ENCODE measurements around the gene TRANK1. TPM values are rescaled to one million over a fixed set of nuclear protein-coding genes. Genes with fewer than 3 reads are reported as not detected.

TRANK1 gene
- total and polyA plus RNA-seq, 5 donors from 2014 or later, result 24.6 to 139 (median 29.1) TPM

GRCh38 chr3:36800533-36801116 lies 144.2 kb downstream of the TRANK1 start:
- Histone ChIP-seq H3K4me1 (ENCODE audit: control insufficient read depth, insufficient read depth, low read length, poor library complexity, severe bottlenecking) (no peaks in the 10 kb centered on the region), H3K36me3 (ENCODE audit: control insufficient read depth, insufficient read depth, low read length) (no peaks in the 10 kb centered on the region), H3K27me3 (ENCODE audit: control insufficient read depth, insufficient read depth, low read length) (peaks cover 9% of the 10 kb centered on the region), H3K9me3 (ENCODE audit: control insufficient read depth in 2 of 2, low read length in 2 of 2) (peaks cover 0 to under 1% of the 10 kb centered on the region in 2 experiments), H3K27ac (ENCODE audit: insufficient read depth, low read length, poor library complexity, severe bottlenecking) (no peak overlapping the region), H3K4me3 (ENCODE audit: low read depth, low read length) (no peak overlapping the region)
- DNase-seq (no peak), ATAC-seq (ENCODE audit: low read depth in 2 of 2) (no peak)
- peaks cover 20% of the 10 kb centered on the region for H3K27me3 Mint-ChIP-seq
- no peak overlapping the region for H3K4me3 Mint-ChIP-seq
- no peaks in the 10 kb centered on the region for H3K36me3 Mint-ChIP-seq
- H3K9me3 Mint-ChIP-seq, result peaks cover 0 to 7% (median 1%) of the 10 kb centered on the region in 7 donors
- no peaks in the 10 kb centered on the region for H3K4me1 Mint-ChIP-seq
- H3K27ac Mint-ChIP-seq, result no peak overlapping the region

- Mint-ChIP-seq H3K27me3 (peaks cover 10% of the 10 kb centered on the region), H3K9me3 (peaks cover 0 to 3% (median 0%) of the 10 kb centered on the region in 7 donors), H3K4me3 (no peak overlapping the region), H3K36me3 (no peaks in the 10 kb centered on the region), H3K4me1 (no peaks in the 10 kb centered on the region), H3K27ac (no peak overlapping the region)
- Histone ChIP-seq H3K4me1 (ENCODE audit: control insufficient read depth, insufficient read depth, low read length, poor library complexity, severe bottlenecking) (no peaks in the 10 kb centered on the region), H3K9me3 (ENCODE audit: control insufficient read depth in 2 of 2, low read length in 2 of 2) (no peaks in the 10 kb centered on the region), H3K4me3 (ENCODE audit: low read depth, low read length) (no peak overlapping the region), H3K27ac (ENCODE audit: insufficient read depth, low read length, poor library complexity, severe bottlenecking) (no peak overlapping the region), H3K27me3 (ENCODE audit: control insufficient read depth, insufficient read depth, low read length) (peaks cover 4% of the 10 kb centered on the region), H3K36me3 (ENCODE audit: control insufficient read depth, insufficient read depth, low read length) (no peaks in the 10 kb centered on the region)
- ATAC-seq (ENCODE audit: low read depth in 2 of 2) (no peak), DNase-seq (no peak)
Measured at GRCh38 chr3:36796881-36797280, 148.0 kb downstream of the TRANK1 start.

GRCh38 chr3:36796161-36796560 lies 148.7 kb downstream of the TRANK1 start:
- no peak overlapping the region for H3K4me3 Mint-ChIP-seq
- no peaks in the 10 kb centered on the region for H3K36me3 Mint-ChIP-seq
- no peaks in the 10 kb centered on the region for H3K4me1 Mint-ChIP-seq
- peaks cover 0 to 3% (median 0%) of the 10 kb centered on the region in 7 donors for H3K9me3 Mint-ChIP-seq
- H3K27me3 ChIP-seq (ENCODE audit: control insufficient read depth, insufficient read depth, low read length), result peaks cover 2% of the 10 kb centered on the region
- no peaks in the 10 kb centered on the region for H3K4me1 ChIP-seq (ENCODE audit: control insufficient read depth, insufficient read depth, low read length, poor library complexity, severe bottlenecking)
- no peak overlapping the region for H3K27ac ChIP-seq (ENCODE audit: insufficient read depth, low read length, poor library complexity, severe bottlenecking)
- no peak overlapping the region for H3K4me3 ChIP-seq (ENCODE audit: low read depth, low read length)
- no peaks in the 10 kb centered on the region for H3K9me3 ChIP-seq (ENCODE audit: control insufficient read depth in 2 of 2, low read length in 2 of 2)
- no peak for DNase-seq
- ATAC-seq (ENCODE audit: low read depth in 2 of 2), result no peak
- H3K36me3 ChIP-seq (ENCODE audit: control insufficient read depth, insufficient read depth, low read length), result no peaks in the 10 kb centered on the region
- no peak overlapping the region for H3K27ac Mint-ChIP-seq
- H3K27me3 Mint-ChIP-seq, result peaks cover 10% of the 10 kb centered on the region

- Histone ChIP-seq H3K4me1 (ENCODE audit: control insufficient read depth, insufficient read depth, low read length, poor library complexity, severe bottlenecking) (no peaks in the 10 kb centered on the region), H3K27me3 (ENCODE audit: control insufficient read depth, insufficient read depth, low read length) (peaks cover 5% of the 10 kb centered on the region), H3K9me3 (ENCODE audit: control insufficient read depth in 2 of 2, low read length in 2 of 2) (no peaks in the 10 kb centered on the region), H3K4me3 (ENCODE audit: low read depth, low read length) (no peak overlapping the region), H3K36me3 (ENCODE audit: control insufficient read depth, insufficient read depth, low read length) (no peaks in the 10 kb centered on the region), H3K27ac (ENCODE audit: insufficient read depth, low read length, poor library complexity, severe bottlenecking) (no peak overlapping the region)
- Mint-ChIP-seq H3K9me3 (peaks cover 0 to 3% (median 0%) of the 10 kb centered on the region in 7 donors), H3K4me3 (no peak overlapping the region), H3K4me1 (no peaks in the 10 kb centered on the region), H3K27ac (peak overlapping the region in 1 of 3 donors; percentile 32), H3K27me3 (peaks cover 9% of the 10 kb centered on the region), H3K36me3 (no peaks in the 10 kb centered on the region)
- DNase-seq (no peak), ATAC-seq (ENCODE audit: low read depth in 2 of 2) (no peak)
Measured at GRCh38 chr3:36795622-36796021, 149.2 kb downstream of the TRANK1 start.

GRCh38 chr3:36792342-36792741 lies 152.5 kb downstream of the TRANK1 start:
- Histone ChIP-seq H3K27me3 (ENCODE audit: control insufficient read depth, insufficient read depth, low read length) (peaks cover 5% of the 10 kb centered on the region), H3K4me3 (ENCODE audit: low read depth, low read length) (no peak overlapping the region), H3K4me1 (ENCODE audit: control insufficient read depth, insufficient read depth, low read length, poor library complexity, severe bottlenecking) (no peaks in the 10 kb centered on the region), H3K27ac (ENCODE audit: insufficient read depth, low read length, poor library complexity, severe bottlenecking) (no peak overlapping the region), H3K9me3 (ENCODE audit: control insufficient read depth in 2 of 2, low read length in 2 of 2) (no peaks in the 10 kb centered on the region), H3K36me3 (ENCODE audit: control insufficient read depth, insufficient read depth, low read length) (no peaks in the 10 kb centered on the region)
- Mint-ChIP-seq H3K4me3 (no peak overlapping the region), H3K27ac (no peak overlapping the region), H3K9me3 (peaks cover 0 to 3% (median 0%) of the 10 kb centered on the region in 7 donors), H3K4me1 (peaks cover 0 to 4% (median 0%) of the 10 kb centered on the region in 4 donors), H3K36me3 (no peaks in the 10 kb centered on the region), H3K27me3 (peaks cover 15% of the 10 kb centered on the region)
- ATAC-seq (ENCODE audit: low read depth in 2 of 2), result no peak
- peak in 1 of 3 donors; percentile 34 for DNase-seq

- H3K36me3 Mint-ChIP-seq, result no peaks in the 10 kb centered on the region
- Histone ChIP-seq H3K4me3 (ENCODE audit: low read depth, low read length) (no peak overlapping the region), H3K27me3 (ENCODE audit: control insufficient read depth, insufficient read depth, low read length) (peaks cover 5% of the 10 kb centered on the region), H3K36me3 (ENCODE audit: control insufficient read depth, insufficient read depth, low read length) (no peaks in the 10 kb centered on the region), H3K4me1 (ENCODE audit: control insufficient read depth, insufficient read depth, low read length, poor library complexity, severe bottlenecking) (no peaks in the 10 kb centered on the region), H3K9me3 (ENCODE audit: control insufficient read depth in 2 of 2, low read length in 2 of 2) (no peaks in the 10 kb centered on the region), H3K27ac (ENCODE audit: insufficient read depth, low read length, poor library complexity, severe bottlenecking) (no peak overlapping the region)
- H3K27me3 Mint-ChIP-seq, result peaks cover 16% of the 10 kb centered on the region
- H3K27ac Mint-ChIP-seq, result no peak overlapping the region
- H3K9me3 Mint-ChIP-seq, result peaks cover 0 to 3% (median 0%) of the 10 kb centered on the region in 7 donors
- no peak overlapping the region for H3K4me3 Mint-ChIP-seq
- DNase-seq (no peak), ATAC-seq (ENCODE audit: low read depth in 2 of 2) (no peak)
- peaks cover 0 to 5% (median 0%) of the 10 kb centered on the region in 4 donors for H3K4me1 Mint-ChIP-seq
Measured at GRCh38 chr3:36790765-36791164, 154.1 kb downstream of the TRANK1 start.

GRCh38 chr3:36786921-36787890 lies 157.6 kb downstream of the TRANK1 start:
- peaks cover 25% of the 10 kb centered on the region for H3K27me3 Mint-ChIP-seq
- no peak for ATAC-seq (ENCODE audit: low read depth in 2 of 2)
- no peak overlapping the region for H3K27ac Mint-ChIP-seq

More at GRCh38 chr3:36786921-36787890, 157.6 kb downstream of the TRANK1 start:
- Histone ChIP-seq H3K4me3 (ENCODE audit: low read depth, low read length) (no peak overlapping the region), H3K9me3 (ENCODE audit: control insufficient read depth in 2 of 2, low read length in 2 of 2) (no peaks in the 10 kb centered on the region), H3K27ac (ENCODE audit: insufficient read depth, low read length, poor library complexity, severe bottlenecking) (no peak overlapping the region), H3K36me3 (ENCODE audit: control insufficient read depth, insufficient read depth, low read length) (no peaks in the 10 kb centered on the region), H3K27me3 (ENCODE audit: control insufficient read depth, insufficient read depth, low read length) (peaks cover 12% of the 10 kb centered on the region), H3K4me1 (ENCODE audit: control insufficient read depth, insufficient read depth, low read length, poor library complexity, severe bottlenecking) (no peaks in the 10 kb centered on the region)
- DNase-seq, result no peak
- no peaks in the 10 kb centered on the region for H3K36me3 Mint-ChIP-seq
- H3K9me3 Mint-ChIP-seq, result peaks cover 0 to 6% (median 0%) of the 10 kb centered on the region in 7 donors
- H3K4me1 Mint-ChIP-seq, result peaks cover 0 to 5% (median 0%) of the 10 kb centered on the region in 4 donors
- H3K4me3 Mint-ChIP-seq, result no peak overlapping the region
